Stromal cell of bone marrow (primary cell): ENCODE measurements around the gene SLC6A3.
"Not testable (repeated sequence)": the region's sequence is repeated elsewhere in the genome, so short reads cannot be mapped to it uniquely, and the experiment has no call there.

Experiments
- DNase-seq: peaks from one replicate; pipeline ENCODE4 v3.0.0-alpha.2; 2012; ENCODE audit warnings: low read depth

SLC6A3 gene

GRCh38 chr5:1387059-1387755, 58.0 kb downstream of the SLC6A3 start:
- DNase-seq = no peak

- DNase-seq = no peak
These were observed 58.9 kb downstream of the SLC6A3 start for GRCh38 chr5:1386274-1386717.

GRCh38 chr5:1385395-1386273, 59.6 kb downstream of the SLC6A3 start:
- no peak for DNase-seq

GRCh38 chr5:1384521-1384920, 60.7 kb downstream of the SLC6A3 start:
- no peak for DNase-seq

GRCh38 chr5:1383886-1384401, 61.3 kb downstream of the SLC6A3 start:
- DNase-seq = no peak

GRCh38 chr5:1383344-1383743, 61.9 kb downstream of the SLC6A3 start:
- no peak for DNase-seq

- DNase-seq = no peak
These were observed 63.0 kb downstream of the SLC6A3 start for GRCh38 chr5:1382248-1382700.

- DNase-seq = no peak
These were observed 63.6 kb downstream of the SLC6A3 start for GRCh38 chr5:1381370-1382247.

GRCh38 chr5:1380910-1381309, 64.3 kb downstream of the SLC6A3 start:
- DNase-seq = no peak

- DNase-seq = no peak
These were observed 65.0 kb downstream of the SLC6A3 start for GRCh38 chr5:1380011-1380817.

- no peak for DNase-seq
These were observed 66.2 kb downstream of the SLC6A3 start for GRCh38 chr5:1378866-1379659.

GRCh38 chr5:1378096-1378495, 67.1 kb downstream of the SLC6A3 start:
- DNase-seq = no peak

- DNase-seq = no peak
These were observed 68.3 kb downstream of the SLC6A3 start for GRCh38 chr5:1376981-1377380.

GRCh38 chr5:1375871-1376810, 69.1 kb downstream of the SLC6A3 start:
- no peak for DNase-seq

- DNase-seq = peak; percentile 27
These were observed 70.6 kb downstream of the SLC6A3 start for GRCh38 chr5:1374679-1375055.

- no peak for DNase-seq
These were observed 71.1 kb downstream of the SLC6A3 start for GRCh38 chr5:1374030-1374678.

GRCh38 chr5:1371972-1372342, 73.3 kb downstream of the SLC6A3 start:
- DNase-seq = not testable (repeated sequence)

GRCh38 chr5:1371218-1371971, 73.8 kb downstream of the SLC6A3 start:
- DNase-seq = no peak
